ENCODE results near the gene LARP4B.
A peak's percentile ranks its signal among the peaks of the same experiment; 100 is the strongest.

LARP4B gene

DNA sequence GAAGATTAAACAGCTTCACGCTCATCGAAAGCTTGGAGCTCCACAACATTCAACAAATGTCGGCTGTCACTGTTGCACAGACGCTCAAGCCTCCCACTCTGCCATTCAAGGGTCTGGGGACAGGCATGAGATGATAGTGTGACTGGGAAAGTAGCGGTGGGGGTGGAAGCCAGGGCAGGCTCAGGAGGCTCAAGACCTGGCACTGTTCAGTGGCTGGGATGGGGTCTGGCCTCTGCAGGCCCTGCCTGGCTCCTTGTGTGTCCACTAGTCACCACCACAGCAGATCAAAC is 43.2 kb upstream of the LARP4B start:
- Histone ChIP-seq H3K27me3 (ENCODE audit: insufficient read depth, low read length) (no peaks in the 10 kb centered on the region), H4K12ac (ENCODE audit: low read depth, low read length) (no peak overlapping the region), H2BK12ac (ENCODE audit: low read length) (no peak overlapping the region), H3K9me3 (ENCODE audit: insufficient read depth, low read depth, low read length) (peaks cover 17% of the 10 kb centered on the region), H2AFZ (ENCODE audit: insufficient read depth, low read length, poor library complexity) (no peak overlapping the region), H3K79me2 (ENCODE audit: control insufficient read depth, insufficient read depth, low read length, poor library complexity) (no peaks in the 10 kb centered on the region), H3K4ac (ENCODE audit: low read depth, low read length) (no peak overlapping the region), H3K18ac (ENCODE audit: low read length) (no peak overlapping the region), H2BK120ac (ENCODE audit: insufficient read depth, low read length, poor library complexity) (no peak overlapping the region), H4K8ac (ENCODE audit: low read depth, low read length) (no peak overlapping the region), H3K4me2 (ENCODE audit: low read length) (no peak overlapping the region), H3K4me1 (ENCODE audit: control insufficient read depth in 1 of 2, insufficient read depth in 2 of 2, low read length in 2 of 2) (no peaks in the 10 kb centered on the region), H4K91ac (ENCODE audit: low read depth, low read length) (no peak overlapping the region), H3K27ac (ENCODE audit: low read depth, low read length) (no peak overlapping the region), H3K4me3 (ENCODE audit: low read depth, low read length) (no peak overlapping the region), H2AK5ac (ENCODE audit: low read length) (no peak overlapping the region), H3K23ac (ENCODE audit: low read length) (no peak overlapping the region), H3K79me1 (ENCODE audit: low read length) (no peaks in the 10 kb centered on the region), H2BK5ac (ENCODE audit: low read depth, low read length, poor library complexity) (no peak overlapping the region), H3K36me3 (ENCODE audit: control insufficient read depth in 1 of 2, insufficient read depth in 2 of 2, low read length in 2 of 2) (peaks cover 0 to 3% of the 10 kb centered on the region in 2 experiments), H3K9ac (ENCODE audit: low read length) (no peak overlapping the region), H3K14ac (ENCODE audit: low read length) (no peak overlapping the region)
- no peak for DNase-seq
- no CpG with 5 or more reads among the region's 5 CpGs for WGBS (ENCODE audit: extremely low coverage, insufficient coverage, insufficient read length)

DNA sequence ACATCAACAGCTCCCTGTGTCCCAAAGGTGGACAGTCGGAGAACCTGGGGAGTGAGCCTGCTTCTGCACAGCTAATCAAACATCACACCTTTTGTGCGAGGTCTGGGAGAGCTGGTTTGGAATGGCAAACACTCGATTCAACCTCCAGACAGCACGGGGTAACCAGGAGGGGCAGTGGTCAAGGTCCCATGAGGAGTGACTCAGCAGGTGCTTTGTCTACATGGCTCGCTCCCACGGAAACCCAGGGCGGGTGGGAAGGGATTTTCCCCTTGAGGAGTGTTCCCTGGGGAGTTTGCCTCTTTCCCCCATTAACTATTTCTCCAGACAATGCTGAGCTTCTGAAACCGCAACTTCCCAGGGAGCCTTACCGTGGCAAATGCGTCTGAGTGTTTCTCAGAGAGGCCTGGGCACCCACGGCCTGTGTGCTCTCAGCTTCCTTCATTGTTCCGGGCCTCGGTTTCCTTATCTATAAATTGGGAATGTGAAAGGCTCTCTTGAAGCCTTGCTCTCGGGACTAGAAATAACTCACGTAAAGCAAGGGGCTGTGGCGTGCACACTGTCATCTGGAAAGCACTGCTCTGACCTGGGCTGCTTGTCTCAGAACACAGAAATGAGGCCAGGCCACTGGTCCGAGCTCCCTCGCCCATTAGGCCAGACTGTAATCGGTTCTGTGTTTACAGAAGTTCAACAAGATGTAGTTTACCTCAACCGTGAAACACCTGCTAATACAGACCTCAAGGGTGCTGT is 42.7 kb upstream of the LARP4B start:
- no peak overlapping the region for H3K4ac ChIP-seq (ENCODE audit: low read depth, low read length)
- no peak overlapping the region for H2BK12ac ChIP-seq (ENCODE audit: low read length)
- H3K23ac ChIP-seq (ENCODE audit: low read length), result no peak overlapping the region
- H3K4me2 ChIP-seq (ENCODE audit: low read length), result no peak overlapping the region
- H3K9ac ChIP-seq (ENCODE audit: low read length), result no peak overlapping the region
- no peak overlapping the region for H4K91ac ChIP-seq (ENCODE audit: low read depth, low read length)
- no peaks in the 10 kb centered on the region for H3K79me1 ChIP-seq (ENCODE audit: low read length)
- H3K36me3 ChIP-seq (ENCODE audit: control insufficient read depth in 1 of 2, insufficient read depth in 2 of 2, low read length in 2 of 2), result peaks cover 0 to 3% of the 10 kb centered on the region in 2 experiments
- no peak overlapping the region for H2BK120ac ChIP-seq (ENCODE audit: insufficient read depth, low read length, poor library complexity)
- H2AFZ ChIP-seq (ENCODE audit: insufficient read depth, low read length, poor library complexity), result no peak overlapping the region
- H3K27me3 ChIP-seq (ENCODE audit: insufficient read depth, low read length), result no peaks in the 10 kb centered on the region
- no peak overlapping the region for H2AK5ac ChIP-seq (ENCODE audit: low read length)
- no peaks in the 10 kb centered on the region for H3K4me1 ChIP-seq (ENCODE audit: control insufficient read depth in 1 of 2, insufficient read depth in 2 of 2, low read length in 2 of 2)
- H3K18ac ChIP-seq (ENCODE audit: low read length), result no peak overlapping the region
- no peak overlapping the region for H2BK5ac ChIP-seq (ENCODE audit: low read depth, low read length, poor library complexity)
- H3K9me3 ChIP-seq (ENCODE audit: insufficient read depth, low read depth, low read length), result peaks cover 16% of the 10 kb centered on the region
- DNase-seq, result no peak
- no peak overlapping the region for H3K14ac ChIP-seq (ENCODE audit: low read length)
- no peak overlapping the region for H4K8ac ChIP-seq (ENCODE audit: low read depth, low read length)
- no peaks in the 10 kb centered on the region for H3K79me2 ChIP-seq (ENCODE audit: control insufficient read depth, insufficient read depth, low read length, poor library complexity)
- no peak overlapping the region for H3K27ac ChIP-seq (ENCODE audit: low read depth, low read length)
- peak overlapping the region; percentile 33 for H3K4me3 ChIP-seq (ENCODE audit: low read depth, low read length)
- no peak overlapping the region for H4K12ac ChIP-seq (ENCODE audit: low read depth, low read length)
- no CpG with 5 or more reads among the region's 20 CpGs for WGBS (ENCODE audit: extremely low coverage, insufficient coverage, insufficient read length)

DNA sequence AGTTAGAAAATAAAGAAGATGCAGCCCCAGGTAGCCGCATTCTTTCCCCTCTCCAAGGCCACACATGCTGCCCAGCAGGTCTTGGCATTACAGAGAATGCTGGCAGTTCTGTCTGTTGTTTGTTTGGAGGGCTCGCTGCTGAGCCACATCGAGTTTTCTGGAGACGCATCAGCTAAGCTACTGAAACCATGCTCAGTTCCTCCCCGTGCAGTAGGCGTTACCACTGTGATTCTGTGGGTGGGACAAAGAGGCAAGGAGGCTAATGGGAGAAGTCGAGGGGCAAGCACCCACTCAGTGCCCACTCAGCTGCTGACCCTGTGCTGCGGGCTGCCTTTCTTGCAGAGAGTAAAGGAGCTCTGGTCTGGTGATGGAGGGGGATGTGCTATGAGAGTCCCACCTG is 41.3 kb upstream of the LARP4B start:
- Histone ChIP-seq H3K9me3 (ENCODE audit: insufficient read depth, low read depth, low read length) (peaks cover 15% of the 10 kb centered on the region), H2AK5ac (ENCODE audit: low read length) (no peak overlapping the region), H3K4me1 (ENCODE audit: control insufficient read depth in 1 of 2, insufficient read depth in 2 of 2, low read length in 2 of 2) (no peaks in the 10 kb centered on the region), H2BK5ac (ENCODE audit: low read depth, low read length, poor library complexity) (no peak overlapping the region), H3K14ac (ENCODE audit: low read length) (no peak overlapping the region), H4K8ac (ENCODE audit: low read depth, low read length) (no peak overlapping the region), H3K36me3 (ENCODE audit: control insufficient read depth in 1 of 2, insufficient read depth in 2 of 2, low read length in 2 of 2) (peaks cover 0 to 3% of the 10 kb centered on the region in 2 experiments), H2BK120ac (ENCODE audit: insufficient read depth, low read length, poor library complexity) (no peak overlapping the region), H2AFZ (ENCODE audit: insufficient read depth, low read length, poor library complexity) (no peak overlapping the region), H3K79me2 (ENCODE audit: control insufficient read depth, insufficient read depth, low read length, poor library complexity) (no peaks in the 10 kb centered on the region), H3K4me3 (ENCODE audit: low read depth, low read length) (no peak overlapping the region), H3K4me2 (ENCODE audit: low read length) (no peak overlapping the region), H3K27me3 (ENCODE audit: insufficient read depth, low read length) (no peaks in the 10 kb centered on the region), H3K23ac (ENCODE audit: low read length) (no peak overlapping the region), H3K9ac (ENCODE audit: low read length) (no peak overlapping the region), H3K27ac (ENCODE audit: low read depth, low read length) (no peak overlapping the region), H3K18ac (ENCODE audit: low read length) (no peak overlapping the region), H2BK12ac (ENCODE audit: low read length) (no peak overlapping the region), H4K91ac (ENCODE audit: low read depth, low read length) (no peak overlapping the region), H4K12ac (ENCODE audit: low read depth, low read length) (no peak overlapping the region), H3K79me1 (ENCODE audit: low read length) (no peaks in the 10 kb centered on the region), H3K4ac (ENCODE audit: low read depth, low read length) (no peak overlapping the region)
- no CpG with 5 or more reads among the region's 8 CpGs for WGBS (ENCODE audit: extremely low coverage, insufficient coverage, insufficient read length)
- DNase-seq, result no peak

DNA sequence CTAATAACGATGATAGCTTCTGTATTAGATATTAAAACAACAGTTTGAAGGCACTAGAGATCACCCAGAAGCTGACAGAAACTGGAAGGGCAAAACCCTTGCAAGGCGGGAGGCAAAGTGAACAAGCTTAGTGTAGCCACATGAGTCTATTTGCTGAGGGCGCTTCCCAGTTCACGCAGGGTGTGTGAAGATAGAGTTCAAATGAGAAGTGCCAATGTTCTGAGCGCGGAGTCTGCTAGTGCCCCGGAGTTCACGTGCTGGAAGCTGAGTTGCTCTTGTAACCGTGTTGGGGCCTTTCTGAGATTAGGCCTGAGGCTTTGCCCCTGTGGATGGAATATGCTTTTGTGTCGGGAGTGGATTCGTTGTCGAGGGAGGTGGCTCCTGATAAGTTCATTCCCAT is 40.1 kb upstream of the LARP4B start:
- Histone ChIP-seq H2AFZ (ENCODE audit: insufficient read depth, low read length, poor library complexity) (no peak overlapping the region), H4K8ac (ENCODE audit: low read depth, low read length) (no peak overlapping the region), H3K4ac (ENCODE audit: low read depth, low read length) (no peak overlapping the region), H3K23ac (ENCODE audit: low read length) (no peak overlapping the region), H4K91ac (ENCODE audit: low read depth, low read length) (no peak overlapping the region), H3K14ac (ENCODE audit: low read length) (no peak overlapping the region), H3K4me2 (ENCODE audit: low read length) (no peak overlapping the region), H3K79me2 (ENCODE audit: control insufficient read depth, insufficient read depth, low read length, poor library complexity) (no peaks in the 10 kb centered on the region), H4K12ac (ENCODE audit: low read depth, low read length) (no peak overlapping the region), H3K9me3 (ENCODE audit: insufficient read depth, low read depth, low read length) (peaks cover 13% of the 10 kb centered on the region), H3K4me3 (ENCODE audit: low read depth, low read length) (no peak overlapping the region), H3K27me3 (ENCODE audit: insufficient read depth, low read length) (no peaks in the 10 kb centered on the region), H2AK5ac (ENCODE audit: low read length) (no peak overlapping the region), H2BK12ac (ENCODE audit: low read length) (no peak overlapping the region), H3K18ac (ENCODE audit: low read length) (no peak overlapping the region), H3K9ac (ENCODE audit: low read length) (no peak overlapping the region), H3K27ac (ENCODE audit: low read depth, low read length) (no peak overlapping the region), H2BK5ac (ENCODE audit: low read depth, low read length, poor library complexity) (no peak overlapping the region), H3K79me1 (ENCODE audit: low read length) (no peaks in the 10 kb centered on the region), H3K36me3 (ENCODE audit: control insufficient read depth in 1 of 2, insufficient read depth in 2 of 2, low read length in 2 of 2) (peaks cover 0 to under 1% of the 10 kb centered on the region in 2 experiments), H2BK120ac (ENCODE audit: insufficient read depth, low read length, poor library complexity) (no peak overlapping the region), H3K4me1 (ENCODE audit: control insufficient read depth in 1 of 2, insufficient read depth in 2 of 2, low read length in 2 of 2) (no peaks in the 10 kb centered on the region)
- DNase-seq, result no peak
- no CpG with 5 or more reads among the region's 12 CpGs for WGBS (ENCODE audit: extremely low coverage, insufficient coverage, insufficient read length)
